NCI-H748 treated with DMSO at 0.1 percent for 48 hours (cell line): Measurements from ENCODE around the gene ATG10.
"Not testable (repeated sequence)": the region's sequence is repeated elsewhere in the genome, so short reads cannot be mapped to it uniquely, and the experiment has no call there.

Experiments
- DNase-seq: peaks from one replicate; lab custom pipeline; 2025; lab: John Stamatoyannopoulos, UW

The ATG10 gene

GRCh38 chr5:82129723-82130285, 158.0 kb downstream of the ATG10 start:
- DNase-seq: no peak

GRCh38 chr5:82130602-82131001, 158.8 kb downstream of the ATG10 start:
- DNase-seq: no peak

GRCh38 chr5:82137205-82137604, 165.4 kb downstream of the ATG10 start:
- no peak for DNase-seq

- not testable (repeated sequence) for DNase-seq
Observed at GRCh38 chr5:82139837-82140236, 168.0 kb downstream of the ATG10 start.

- no peak for DNase-seq
Observed at GRCh38 chr5:82142217-82142841, 170.5 kb downstream of the ATG10 start.

GRCh38 chr5:82142928-82143577, 171.2 kb downstream of the ATG10 start:
- no peak for DNase-seq

- no peak for DNase-seq
Observed at GRCh38 chr5:82147860-82148573, 176.2 kb downstream of the ATG10 start.

GRCh38 chr5:82149434-82149833, 177.6 kb downstream of the ATG10 start:
- DNase-seq: no peak

GRCh38 chr5:82150559-82150958, 178.7 kb downstream of the ATG10 start:
- no peak for DNase-seq

- no peak for DNase-seq
Observed at GRCh38 chr5:82151204-82151603, 179.4 kb downstream of the ATG10 start.

- DNase-seq: no peak
Observed at GRCh38 chr5:82151662-82152061, 179.8 kb downstream of the ATG10 start.

GRCh38 chr5:82152978-82153481, 181.2 kb downstream of the ATG10 start:
- no peak for DNase-seq

- DNase-seq: no peak
Observed at GRCh38 chr5:82154776-82155175, 183.0 kb downstream of the ATG10 start.

GRCh38 chr5:82155305-82155704, 183.5 kb downstream of the ATG10 start:
- no peak for DNase-seq

- no peak for DNase-seq
Observed at GRCh38 chr5:82156874-82157273, 185.1 kb downstream of the ATG10 start.

GRCh38 chr5:82158755-82159413, 187.1 kb downstream of the ATG10 start:
- DNase-seq: no peak

GRCh38 chr5:82160948-82161347, 189.1 kb downstream of the ATG10 start:
- DNase-seq: no peak

- DNase-seq: no peak
Observed at GRCh38 chr5:82162573-82162972, 190.8 kb downstream of the ATG10 start.

GRCh38 chr5:82163452-82164175, 191.8 kb downstream of the ATG10 start:
- no peak for DNase-seq

GRCh38 chr5:82164176-82164976, 192.6 kb downstream of the ATG10 start:
- no peak for DNase-seq
